SK-N-SH (cell line): ENCODE measurements around the gene HSD17B4.

Experiments
- CTCF ChIP-seq: fragments of 200-600 bp; sonication (generic); IDR thresholded peaks from 2 replicates; pipeline ENCODE4 v1.6.1; 2017; ENCODE audit warnings: antibody characterized with exemption, mild to moderate bottlenecking, moderate library complexity
- GATA2 ChIP-seq: sonication (generic); formaldehyde crosslinking; IDR thresholded peaks from 2 replicates; pipeline ENCODE4 v1.5.0; 2020; ENCODE audit warnings: mild to moderate bottlenecking, missing genetic modification reagents
- NRF1 ChIP-seq: IDR thresholded peaks from 2 replicates; pipeline ENCODE4 v1.6.1; 2012; ENCODE audit warnings: low read depth, mild to moderate bottlenecking, low read length
- RCOR1 ChIP-seq: fragments of 150-350 bp; IDR thresholded peaks from 2 replicates; pipeline ENCODE4 v1.6.1; 2017; ENCODE audit warnings: antibody characterized with exemption, low read length
- USF1 ChIP-seq: IDR thresholded peaks from 2 replicates; pipeline ENCODE4 v1.4.0; 2012; ENCODE audit warnings: low read depth, borderline replicate concordance
- ZBTB33 ChIP-seq: IDR thresholded peaks from 2 replicates; pipeline ENCODE4 v1.4.0; 2012; ENCODE audit warnings: low read depth, borderline replicate concordance
- TF ChIP-seq, protein P1 (sequence below): IDR thresholded peaks from 2 replicates; pipeline ENCODE4 v1.6.1; 2012; ENCODE audit warnings: mild to moderate bottlenecking, low read depth, low read length, moderate library complexity

- TF ChIP-seq, protein P1, sequence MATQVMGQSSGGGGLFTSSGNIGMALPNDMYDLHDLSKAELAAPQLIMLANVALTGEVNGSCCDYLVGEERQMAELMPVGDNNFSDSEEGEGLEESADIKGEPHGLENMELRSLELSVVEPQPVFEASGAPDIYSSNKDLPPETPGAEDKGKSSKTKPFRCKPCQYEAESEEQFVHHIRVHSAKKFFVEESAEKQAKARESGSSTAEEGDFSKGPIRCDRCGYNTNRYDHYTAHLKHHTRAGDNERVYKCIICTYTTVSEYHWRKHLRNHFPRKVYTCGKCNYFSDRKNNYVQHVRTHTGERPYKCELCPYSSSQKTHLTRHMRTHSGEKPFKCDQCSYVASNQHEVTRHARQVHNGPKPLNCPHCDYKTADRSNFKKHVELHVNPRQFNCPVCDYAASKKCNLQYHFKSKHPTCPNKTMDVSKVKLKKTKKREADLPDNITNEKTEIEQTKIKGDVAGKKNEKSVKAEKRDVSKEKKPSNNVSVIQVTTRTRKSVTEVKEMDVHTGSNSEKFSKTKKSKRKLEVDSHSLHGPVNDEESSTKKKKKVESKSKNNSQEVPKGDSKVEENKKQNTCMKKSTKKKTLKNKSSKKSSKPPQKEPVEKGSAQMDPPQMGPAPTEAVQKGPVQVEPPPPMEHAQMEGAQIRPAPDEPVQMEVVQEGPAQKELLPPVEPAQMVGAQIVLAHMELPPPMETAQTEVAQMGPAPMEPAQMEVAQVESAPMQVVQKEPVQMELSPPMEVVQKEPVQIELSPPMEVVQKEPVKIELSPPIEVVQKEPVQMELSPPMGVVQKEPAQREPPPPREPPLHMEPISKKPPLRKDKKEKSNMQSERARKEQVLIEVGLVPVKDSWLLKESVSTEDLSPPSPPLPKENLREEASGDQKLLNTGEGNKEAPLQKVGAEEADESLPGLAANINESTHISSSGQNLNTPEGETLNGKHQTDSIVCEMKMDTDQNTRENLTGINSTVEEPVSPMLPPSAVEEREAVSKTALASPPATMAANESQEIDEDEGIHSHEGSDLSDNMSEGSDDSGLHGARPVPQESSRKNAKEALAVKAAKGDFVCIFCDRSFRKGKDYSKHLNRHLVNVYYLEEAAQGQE = no peak
- TF ChIP-seq ZBTB33 = no peak
- TF ChIP-seq CTCF = no peak
- TF ChIP-seq USF1 = no peak
- no peak for TF ChIP-seq GATA2 (CRISPR knock-in tag)
- no peak for TF ChIP-seq RCOR1
- no peak for TF ChIP-seq NRF1
These were observed 1.9 kb downstream of the HSD17B4 start for GRCh38 chr5:119454171-119454570.
